ENCODE data around the gene PDIA3. TPM values are rescaled to one million over a fixed set of nuclear protein-coding genes. Genes with fewer than 3 reads are reported as not detected.

The PDIA3 gene
- total and polyA plus RNA-seq, 8 donors = 16.3 to 227 (median 89.1) TPM

- intact Hi-C loops (cut with DNase I; ENCODE audit: low total_unique reads) = no loop called here
- Histone ChIP-seq H3K4me3 (peak overlapping the region; percentile 21 to 76 (median 42)), H3K36me3 (peaks cover 12 to 35% (median 29%) of the 10 kb centered on the region in 4 donors), H3K27ac (peak overlapping the region; percentile 53 to 75 (median 72)), H3K27me3 (no peaks in the 10 kb centered on the region), H3K4me1 (peaks cover 31 to 72% (median 56%) of the 10 kb centered on the region in 4 donors), H3K9me3 (no peaks in the 10 kb centered on the region)
- TF ChIP-seq EP300 (IDR thresholded peaks at IDR 0.05) = no peak
- no peak for TF ChIP-seq POLR2AphosphoS5 (IDR thresholded peaks at IDR 0.05)
- TF ChIP-seq POLR2A (IDR thresholded peaks at IDR 0.05) = no peak
- TF ChIP-seq, protein P1, sequence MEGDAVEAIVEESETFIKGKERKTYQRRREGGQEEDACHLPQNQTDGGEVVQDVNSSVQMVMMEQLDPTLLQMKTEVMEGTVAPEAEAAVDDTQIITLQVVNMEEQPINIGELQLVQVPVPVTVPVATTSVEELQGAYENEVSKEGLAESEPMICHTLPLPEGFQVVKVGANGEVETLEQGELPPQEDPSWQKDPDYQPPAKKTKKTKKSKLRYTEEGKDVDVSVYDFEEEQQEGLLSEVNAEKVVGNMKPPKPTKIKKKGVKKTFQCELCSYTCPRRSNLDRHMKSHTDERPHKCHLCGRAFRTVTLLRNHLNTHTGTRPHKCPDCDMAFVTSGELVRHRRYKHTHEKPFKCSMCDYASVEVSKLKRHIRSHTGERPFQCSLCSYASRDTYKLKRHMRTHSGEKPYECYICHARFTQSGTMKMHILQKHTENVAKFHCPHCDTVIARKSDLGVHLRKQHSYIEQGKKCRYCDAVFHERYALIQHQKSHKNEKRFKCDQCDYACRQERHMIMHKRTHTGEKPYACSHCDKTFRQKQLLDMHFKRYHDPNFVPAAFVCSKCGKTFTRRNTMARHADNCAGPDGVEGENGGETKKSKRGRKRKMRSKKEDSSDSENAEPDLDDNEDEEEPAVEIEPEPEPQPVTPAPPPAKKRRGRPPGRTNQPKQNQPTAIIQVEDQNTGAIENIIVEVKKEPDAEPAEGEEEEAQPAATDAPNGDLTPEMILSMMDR (IDR thresholded peaks at IDR 0.05) = no peak
- DNase-seq = peak; percentile 34 to 66
- WGBS, 5 donors = 21 to 43% (median 31%) methylated on average over 12 of the region's 12 CpGs
Observed at GRCh38 chr15:43749690-43750345, 3.6 kb downstream of the PDIA3 start.

GRCh38 chr15:43751885-43752284 lies 5.6 kb downstream of the PDIA3 start:
- TF ChIP-seq EP300 (IDR thresholded peaks at IDR 0.05) = no peak
- no peak for TF ChIP-seq POLR2A (IDR thresholded peaks at IDR 0.05)
- TF ChIP-seq, protein P1 (IDR thresholded peaks at IDR 0.05) = no peak
- TF ChIP-seq POLR2AphosphoS5 (IDR thresholded peaks at IDR 0.05) = no peak
- H3K4me3 ChIP-seq = no peak overlapping the region
- 36 to 65% (median 52%) methylated on average over 6 of the region's 6 CpGs for WGBS, 5 donors
- no peaks in the 10 kb centered on the region for H3K9me3 ChIP-seq
- peaks cover 27 to 66% (median 52%) of the 10 kb centered on the region in 4 donors for H3K4me1 ChIP-seq
- no peak overlapping the region for H3K27ac ChIP-seq
- no peaks in the 10 kb centered on the region for H3K27me3 ChIP-seq
- DNase-seq = no peak
- intact Hi-C loops (cut with DNase I; ENCODE audit: low total_unique reads) = no loop called here
- H3K36me3 ChIP-seq = peaks cover 31 to 56% (median 49%) of the 10 kb centered on the region in 4 donors

DNA sequence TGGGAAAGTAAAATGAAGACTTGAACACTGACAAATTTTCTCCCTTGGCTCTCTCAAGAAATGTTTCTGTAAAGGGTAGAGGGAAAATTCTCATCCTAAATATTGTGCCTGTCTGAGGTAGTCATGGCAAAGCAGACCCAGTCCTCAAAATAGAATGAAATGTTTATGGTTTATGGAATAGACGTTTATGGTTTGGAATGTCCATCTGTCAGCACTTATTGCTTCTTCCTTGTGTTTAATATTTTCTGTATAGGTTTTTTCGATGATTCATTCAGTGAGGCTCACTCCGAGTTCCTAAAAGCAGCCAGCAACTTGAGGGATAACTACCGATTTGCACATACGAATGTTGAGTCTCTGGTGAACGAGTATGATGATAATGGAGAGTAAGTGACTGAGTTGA lies 16.6 kb downstream of the PDIA3 start:
- no peaks in the 10 kb centered on the region for H3K27me3 ChIP-seq
- H3K36me3 ChIP-seq = peaks cover 84 to 100% (median 100%) of the 10 kb centered on the region in 4 donors
- H3K4me1 ChIP-seq = no peaks in the 10 kb centered on the region
- WGBS, 5 donors = 64 to 85% (median 73%) methylated on average over 6 of the region's 6 CpGs
- TF ChIP-seq, protein P1 (IDR thresholded peaks at IDR 0.05) = no peak
- no peak for TF ChIP-seq POLR2A (IDR thresholded peaks at IDR 0.05)
- intact Hi-C loops (cut with DNase I; ENCODE audit: low total_unique reads) = no loop called here
- H3K4me3 ChIP-seq = no peak overlapping the region
- H3K27ac ChIP-seq = no peak overlapping the region
- DNase-seq = no peak
- no peaks in the 10 kb centered on the region for H3K9me3 ChIP-seq

GRCh38 chr15:43763819-43764446 lies 17.7 kb downstream of the PDIA3 start:
- TF ChIP-seq EP300 (IDR thresholded peaks at IDR 0.05) (no peak), POLR2A (IDR thresholded peaks at IDR 0.05) (no peak), POLR2AphosphoS5 (IDR thresholded peaks at IDR 0.05) (no peak)
- TF ChIP-seq, protein P1 (IDR thresholded peaks at IDR 0.05) = no peak
- intact Hi-C loops (cut with DNase I; ENCODE audit: low total_unique reads) = no loop called here
- no peak for DNase-seq
- H3K4me1 ChIP-seq = no peaks in the 10 kb centered on the region
- H3K27ac ChIP-seq = no peak overlapping the region
- H3K4me3 ChIP-seq = no peak overlapping the region
- no peaks in the 10 kb centered on the region for H3K9me3 ChIP-seq
- no peaks in the 10 kb centered on the region for H3K27me3 ChIP-seq
- H3K36me3 ChIP-seq = peaks cover 85 to 100% (median 100%) of the 10 kb centered on the region in 4 donors
- WGBS, 5 donors = 65 to 87% (median 69%) methylated on average over 2 of the region's 2 CpGs
